A549 (cell line): ENCODE measurements around the gene EP400. TPM values are rescaled to one million over a fixed set of nuclear protein-coding genes. Genes with fewer than 3 reads are reported as not detected.

ENCODE experiments used
- ATAC-seq, 2 experiments: fragments of 200-7000 bp in 1 of 2; fragments of >200 bp in 1 of 2; cut with Nextera tagmentation in 1 of 2; cut with Tn5 transposase in 1 of 2; 3 replicates each; pipeline versions ENCODE4 v1.8.0 to v1.9.1; 2018 to 2020; ENCODE audit warnings: mild to moderate bottlenecking in 1 of 2, moderate library complexity in 1 of 2
- CTCF ChIA-PET: fragments of 300-600 bp; sonication (Branson Sonifier 250); formaldehyde crosslinking; extraction: SDS; loops from one replicate; lab custom pipeline; 2021; ENCODE audit warnings: antibody characterized with exemption, inconsistent platforms; lab: Yijun Ruan, JAX
- POLR2A ChIA-PET: fragments of 350-600 bp; formaldehyde crosslinking; extraction: SDS; loops from one replicate; lab custom pipeline; 2021; ENCODE audit warnings: antibody characterized with exemption, inconsistent platforms; lab: Yijun Ruan, JAX
- DNase-seq, 2 experiments: peaks; one replicate each; pipeline versions ENCODE4 v3.0.0 to v3.0.0-alpha.2; 2011 to 2016; ENCODE audit warnings: low read depth in 1 of 2, low spot score in 1 of 2
- FAIRE-seq: peaks from 2 replicates; lab custom pipeline; 2011; peaks lifted over from hg19 to GRCh38; lab: Jason Lieb, UNC
- H3K27ac ChIP-seq, 2 experiments: fragments of >200 bp; sonication (Bioruptor Twin); formaldehyde crosslinking; 3 replicates each; pipeline ENCODE4 v1.5.1; 2016 to 2017
- H3K4me1 ChIP-seq: fragments of >200 bp; sonication (Bioruptor Twin); formaldehyde crosslinking; 3 replicates; pipeline ENCODE4 v1.6.1; 2016
- H3K4me2 ChIP-seq: fragments of >200 bp; sonication (Bioruptor Twin); formaldehyde crosslinking; 3 replicates; pipeline ENCODE4 v1.6.1; 2016
- H3K4me3 ChIP-seq: fragments of >200 bp; sonication (Bioruptor Twin); formaldehyde crosslinking; 3 replicates; pipeline ENCODE4 v1.5.1; 2016
- H3K9me3 ChIP-seq: fragments of >200 bp; sonication (Bioruptor Twin); formaldehyde crosslinking; 3 replicates; pipeline ENCODE4 v1.6.1; 2016
- BCL3 ChIP-seq: fragments of >200 bp; sonication (Bioruptor Twin); formaldehyde crosslinking; IDR thresholded peaks from 3 replicates; pipeline ENCODE4 v1.6.1; 2016
- CEBPB ChIP-seq, 2 experiments: fragments of >200 bp in 1 of 2; sonication (Bioruptor Twin) in 1 of 2; formaldehyde crosslinking in 1 of 2; IDR thresholded peaks; 2 replicates each; pipeline ENCODE4 v1.6.1; 2012 to 2016
- CHD2 ChIP-seq: fragments of 150-350 bp; IDR thresholded peaks from 2 replicates; pipeline ENCODE4 v1.6.1; 2014; ENCODE audit warnings: low read length; ENCODE audit not compliant: partially characterized antibody
- E2F6 ChIP-seq: IDR thresholded peaks from 2 replicates; pipeline ENCODE4 v1.6.1; 2012; ENCODE audit warnings: low read depth, borderline replicate concordance
- EHMT2 ChIP-seq: fragments of 200-600 bp; sonication (generic); IDR thresholded peaks from 2 replicates; pipeline ENCODE4 v1.6.1; 2016; ENCODE audit warnings: antibody characterized with exemption, low read depth, mild to moderate bottlenecking, moderate library complexity
- FOSL2 ChIP-seq, 2 experiments: fragments of 450-650 bp in 1 of 2; fragments of >200 bp in 1 of 2; sonication (Bioruptor Twin) in 1 of 2; formaldehyde crosslinking; IDR thresholded peaks; 2 replicates each; pipeline versions ENCODE4 v1.5.0 to v1.6.1; 2016 to 2020; ENCODE audit warnings: mild to moderate bottlenecking in 1 of 2, moderate library complexity in 1 of 2
- HEYL ChIP-seq: fragments of 250-450 bp; sonication (Bioruptor Pico); IDR thresholded peaks from 2 replicates; pipeline ENCODE4 v1.8.0; 2021; ENCODE audit warnings: mild to moderate bottlenecking, moderate library complexity
- JUN ChIP-seq, 2 experiments: fragments of >200 bp; sonication (Bioruptor Twin); formaldehyde crosslinking; IDR thresholded peaks; 2 replicates in 1 of 2; 3 replicates in 1 of 2; pipeline ENCODE4 v1.6.1; 2016 to 2017
- MAFK ChIP-seq: fragments of 450-650 bp; IDR thresholded peaks from 2 replicates; pipeline ENCODE4 v1.6.1; 2014; ENCODE audit not compliant: partially characterized antibody
- MAX ChIP-seq: IDR thresholded peaks from 2 replicates; pipeline ENCODE4 v1.6.1; 2012
- MYC ChIP-seq: IDR thresholded peaks from 2 replicates; pipeline ENCODE4 v1.6.1; 2012; ENCODE audit warnings: mild to moderate bottlenecking, inconsistent platforms, low read length, improper control_type of control experiment, borderline replicate concordance
- NFE2L2 ChIP-seq: fragments of 150-350 bp; conservative IDR thresholded peaks from 2 replicates; pipeline ENCODE4 v1.6.1; 2014; ENCODE audit warnings: low read length
- NPAS2 ChIP-seq: fragments of 250-450 bp; sonication (Bioruptor Pico); IDR thresholded peaks from 2 replicates; pipeline ENCODE4 v1.8.0; 2022; ENCODE audit warnings: mild to moderate bottlenecking, moderate library complexity, borderline replicate concordance
- PHF8 ChIP-seq: fragments of 200-600 bp; sonication (generic); IDR thresholded peaks from 2 replicates; pipeline ENCODE4 v1.6.1; 2016; ENCODE audit warnings: low read depth, mild to moderate bottlenecking, antibody characterized with exemption, moderate library complexity, borderline replicate concordance
- POLR2A ChIP-seq: IDR thresholded peaks from 2 replicates; pipeline ENCODE4 v1.6.1; 2012; ENCODE audit warnings: mild to moderate bottlenecking, low read length
- POLR2AphosphoS2 ChIP-seq: conservative IDR thresholded peaks from 2 replicates; pipeline ENCODE4 v1.6.1; 2012; ENCODE audit warnings: low read length, improper control_type of control experiment, inconsistent platforms
- SMC3 ChIP-seq: fragments of >200 bp; sonication (Bioruptor Twin); formaldehyde crosslinking; IDR thresholded peaks from 3 replicates; pipeline ENCODE4 v1.6.1; 2018; ENCODE audit warnings: inconsistent platforms
- USF2 ChIP-seq: fragments of 450-650 bp; IDR thresholded peaks from 2 replicates; pipeline ENCODE4 v1.6.1; 2014; ENCODE audit warnings: antibody characterized with exemption
- ZC3H11A ChIP-seq: fragments of 450-650 bp; IDR thresholded peaks from 2 replicates; pipeline ENCODE4 v1.6.1; 2014; ENCODE audit warnings: antibody characterized with exemption, mild to moderate bottlenecking
- ZSCAN20 ChIP-seq: fragments of 250-450 bp; sonication (Bioruptor Pico); IDR thresholded peaks from 2 replicates; pipeline ENCODE4 v1.8.0; 2022; ENCODE audit warnings: mild to moderate bottlenecking, moderate library complexity
- WGBS: methylation state at CpG from one replicate; pipeline ENCODE4 v1.1.6; 2017; ENCODE audit errors: missing lambda C conversion rate; 5-methylcytosine and 5-hydroxymethylcytosine counted together
- polyA plus RNA-seq, 4 experiments: library from polyadenylated mRNA; depleted of rRNA in 3 of 4; stranded (reverse); fragments of >200 nt; fragmentation: RNase III in 1 of 4; extraction: RNeasy Plus Mini Kit Qiagen cat#74134 plus additional on column Dnase treatment in 1 of 4; gene quantifications; 2 replicates in 3 of 4; 3 replicates in 1 of 4; pipeline ENCODE4 v1.2.3, GENCODE V29; 2011 to 2017

Gene EP400
- polyA plus RNA-seq, 2 of the 4 experiments (the other 2 are of a cell fraction), result 9.7 to 15.2 TPM

GRCh38 chr12:132081423-132081822 is 131.7 kb downstream of the EP400 start:
- FAIRE-seq (no peak), DNase-seq (no peak), ATAC-seq (no peak)
- Histone ChIP-seq H3K9me3 (no peaks in the 10 kb centered on the region), H3K4me2 (no peak overlapping the region), H3K27ac (no peak overlapping the region), H3K4me1 (peaks cover 10% of the 10 kb centered on the region; the same call in 2 of the 3 replicates), H3K4me3 (no peak overlapping the region)
- POLR2A ChIA-PET, result no interaction called here
- 89% methylated on average over 9 of the region's 9 CpGs for whole genome bisulfite sequencing
- TF ChIP-seq CHD2 (no peak), NFE2L2 (no peak), ZC3H11A (no peak)
- CTCF ChIA-PET, result no interaction called here

GRCh38 chr12:132083614-132083940 is 133.8 kb downstream of the EP400 start:
- FAIRE-seq, result no peak
- no peaks in the 10 kb centered on the region for H3K9me3 ChIP-seq
- peak overlapping the region; percentile 47 to 96; a peak in 5 of 6 replicates for H3K27ac ChIP-seq
- peak overlapping the region; percentile 92 for H3K4me2 ChIP-seq
- ATAC-seq, result peak in 1 of 2 experiments; percentile 38; a peak in 4 of 6 replicates
- ChIA-PET CTCF (interaction anchor here (1.6 kb wide), 1 partner anchor 12 kb away, joined by 4 read pairs; no protein-coding TSS in a partner anchor), POLR2A (no interaction called here)
- 12% methylated on average over 8 of the region's 8 CpGs for WGBS
- peak in 1 of 2 experiments; percentile 25 for DNase-seq
- no peak for TF ChIP-seq ZSCAN20 (CRISPR knock-in tag)
- TF ChIP-seq NPAS2 (CRISPR knock-in tag), result no peak
- TF ChIP-seq FOSL2 (IDR thresholded peaks at IDR 0.05), result no peak
- no peak for TF ChIP-seq FOSL2 (CRISPR knock-in tag; IDR thresholded peaks at IDR 0.05)
- TF ChIP-seq MYC, result no peak
- TF ChIP-seq SMC3, result no peak
- TF ChIP-seq HEYL (CRISPR knock-in tag), result no peak
- H3K4me3 ChIP-seq, result peak overlapping the region; percentile 88
- peaks cover 10% of the 10 kb centered on the region; the same call in 2 of the 3 replicates for H3K4me1 ChIP-seq

- CTCF ChIA-PET, result interaction anchor here (1.6 kb wide), 1 partner anchor 12 kb away, joined by 4 read pairs; no protein-coding TSS in a partner anchor
- peak overlapping the region; percentile 92 for H3K4me2 ChIP-seq
- FAIRE-seq, result no peak
- H3K27ac ChIP-seq, result peak overlapping the region; percentile 85 to 96
- TF ChIP-seq MAFK, result no peak
- TF ChIP-seq E2F6, result peak; percentile 96
- TF ChIP-seq POLR2AphosphoS2, result no peak
- no peak for TF ChIP-seq CEBPB (IDR thresholded peaks at IDR 0.05)
- TF ChIP-seq BCL3, result peak; percentile 84; the same call in 2 of the 3 replicates
- TF ChIP-seq JUN (IDR thresholded peaks at IDR 0.05), result peak; percentile 63 to 74; a peak in 3 of 5 replicates
- TF ChIP-seq POLR2A, result peak; percentile 99
- peak; percentile 50; the same call in 1 of the 2 replicates for TF ChIP-seq USF2
- peak; percentile 74 for TF ChIP-seq PHF8
- no peak for TF ChIP-seq EHMT2
- TF ChIP-seq MAX, result peak; percentile 97
- TF ChIP-seq MYC, result peak; percentile 80; the same call in 1 of the 2 replicates
- TF ChIP-seq, all 56 proteins: peak for 8
- Histone ChIP-seq H3K9me3 (no peaks in the 10 kb centered on the region), H3K4me1 (peaks cover 10% of the 10 kb centered on the region; the same call in 2 of the 3 replicates), H3K4me3 (peak overlapping the region; percentile 88)
- POLR2A ChIA-PET, result no interaction called here
- ATAC-seq, result peak; percentile 88 to 93
- WGBS, result 13% methylated on average over 4 of the region's 84 CpGs
- DNase-seq, result peak; percentile 90 to 97
Measured at GRCh38 chr12:132083941-132084620, 134.3 kb downstream of the EP400 start.
